ENCODE measurements around the gene GALNT2.

The GALNT2 gene

DNA sequence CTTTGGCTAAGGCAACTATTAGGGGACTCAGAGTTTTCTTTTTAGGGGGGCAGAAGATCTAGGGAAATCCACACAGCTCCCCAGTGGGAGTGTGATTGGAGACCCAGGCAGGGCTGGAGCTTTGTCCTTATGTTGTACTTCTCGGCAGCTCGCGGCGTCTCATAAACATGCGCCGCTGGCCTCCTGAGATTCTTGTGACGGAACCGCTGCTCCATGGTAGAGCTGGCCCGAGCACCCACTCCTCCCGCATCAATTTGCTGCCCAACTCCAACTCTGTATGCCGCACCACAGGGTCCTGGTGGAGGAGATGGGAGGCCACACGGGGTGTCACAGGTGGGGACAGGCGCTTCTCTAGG, 143.9 kb downstream of the GALNT2 start:
- DNase-seq (ENCODE audit: low read depth), result no peak

DNA sequence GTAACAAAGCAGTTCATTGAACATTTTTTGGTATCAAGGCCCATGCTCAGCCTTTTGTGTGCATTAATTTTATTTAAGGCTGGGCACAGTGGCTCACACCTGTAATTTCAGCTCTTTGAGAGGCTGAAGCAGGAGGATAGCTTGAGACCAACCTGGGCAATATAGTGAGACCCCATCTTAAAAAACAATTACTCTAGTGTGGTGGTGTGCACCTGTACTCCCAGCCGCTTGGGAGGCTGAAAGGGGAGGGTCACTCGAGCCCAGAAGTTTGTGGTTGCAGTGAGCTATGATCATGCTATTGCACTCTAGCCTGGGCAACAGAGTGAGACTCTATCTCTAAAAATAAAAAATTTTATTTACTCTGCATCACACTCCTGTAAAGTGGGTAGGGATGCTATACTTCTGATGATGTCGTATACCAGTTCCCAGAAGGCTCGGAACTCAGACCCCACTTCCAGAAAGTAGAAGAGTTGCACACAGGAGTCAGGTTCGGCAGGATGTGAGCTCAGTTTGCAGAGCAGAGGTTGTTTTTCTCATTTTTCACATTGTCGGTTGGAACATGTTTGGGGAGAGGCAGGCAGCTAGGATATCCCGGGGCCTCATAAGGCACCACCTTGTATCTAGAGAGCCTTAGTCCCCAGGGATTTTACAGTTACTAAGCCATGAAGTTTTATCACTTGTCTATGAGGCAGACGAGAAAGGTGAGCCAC, 144.6 kb downstream of the GALNT2 start:
- no peak for DNase-seq (ENCODE audit: low read depth)

DNA sequence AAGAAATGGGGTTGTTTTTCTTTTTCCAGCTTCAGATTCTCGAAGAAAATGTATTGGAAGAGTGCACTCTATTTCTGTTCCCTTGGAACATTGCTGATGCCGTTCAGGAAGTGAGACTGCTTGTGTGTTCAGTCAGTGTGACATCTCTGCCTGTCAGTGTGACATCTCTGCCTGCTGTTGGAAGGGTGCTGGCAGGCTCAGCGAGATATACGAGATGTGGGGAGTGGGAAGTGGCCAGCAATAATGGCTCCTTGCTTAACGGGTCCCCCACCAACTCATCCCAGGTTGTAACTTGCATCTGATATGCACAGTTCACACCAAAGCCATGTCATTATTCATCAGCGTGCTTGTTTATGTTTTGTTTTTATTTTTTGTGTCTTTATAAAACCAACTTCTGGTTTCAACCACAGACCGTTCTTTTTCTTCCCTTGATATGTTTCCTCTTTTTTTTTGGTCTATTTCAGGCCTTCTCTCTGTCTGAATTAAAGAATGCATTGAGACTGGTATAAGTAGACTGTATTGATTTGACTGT, 145.4 kb downstream of the GALNT2 start:
- DNase-seq (ENCODE audit: low read depth), result no peak

DNA sequence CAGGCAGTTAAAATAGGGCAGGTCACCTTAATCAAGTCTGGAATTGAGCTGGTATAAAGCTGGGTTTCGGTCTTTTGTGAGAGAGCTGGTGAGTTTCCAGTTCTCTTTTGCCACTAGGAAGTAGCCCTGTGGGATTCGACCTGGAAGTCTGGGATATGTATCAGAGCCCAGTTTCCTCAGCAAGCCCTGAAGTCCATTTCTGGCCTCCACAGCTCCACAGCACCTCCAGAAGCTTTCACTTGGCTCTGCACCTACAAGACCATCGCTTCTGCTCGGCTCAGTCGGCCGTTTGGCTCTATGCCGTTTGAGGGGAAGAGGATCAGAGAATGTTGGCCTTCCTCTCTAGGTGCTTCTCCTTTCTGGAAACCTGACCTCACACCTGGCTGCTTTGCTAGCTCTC, 148.0 kb downstream of the GALNT2 start:
- DNase-seq (ENCODE audit: low read depth), result no peak

DNA sequence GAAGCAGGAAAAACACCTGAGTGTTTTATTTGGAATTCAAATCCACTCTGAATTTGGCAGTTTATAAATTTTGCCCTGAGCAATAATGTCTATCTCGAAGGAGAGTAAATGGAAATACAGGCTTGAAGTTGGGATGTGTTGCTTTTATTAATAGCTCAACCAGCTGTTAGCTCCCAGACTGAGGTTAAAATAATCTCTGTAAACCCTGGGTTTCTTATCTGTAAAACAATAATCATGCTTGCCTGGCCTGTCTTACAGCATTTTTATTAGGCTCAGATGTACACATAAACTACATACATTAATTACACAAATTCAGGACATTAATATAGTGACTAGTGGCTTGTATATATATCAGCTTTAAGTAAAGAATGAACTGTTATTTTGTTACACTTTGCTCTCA, 148.5 kb downstream of the GALNT2 start:
- no peak for DNase-seq (ENCODE audit: low read depth)

DNA sequence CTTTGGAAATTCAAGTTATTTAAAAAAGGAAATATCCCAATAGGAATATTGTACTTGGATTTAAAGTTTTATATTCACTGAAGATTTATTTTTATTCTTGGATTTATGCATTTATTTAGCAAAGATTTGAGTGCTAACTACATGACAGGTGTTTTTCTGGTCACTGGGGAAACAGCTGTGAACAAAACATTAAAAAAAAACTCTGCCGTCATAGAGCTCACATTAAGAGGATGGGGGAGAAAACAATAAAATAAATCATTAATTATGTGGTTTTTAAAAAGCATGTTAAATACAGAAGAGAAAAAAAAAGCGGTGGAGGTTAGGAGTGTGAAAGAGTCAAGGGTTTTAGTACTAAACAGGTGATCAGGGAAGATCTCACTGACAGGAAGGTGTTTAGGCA, 149.9 kb downstream of the GALNT2 start:
- no peak for DNase-seq (ENCODE audit: low read depth)

DNA sequence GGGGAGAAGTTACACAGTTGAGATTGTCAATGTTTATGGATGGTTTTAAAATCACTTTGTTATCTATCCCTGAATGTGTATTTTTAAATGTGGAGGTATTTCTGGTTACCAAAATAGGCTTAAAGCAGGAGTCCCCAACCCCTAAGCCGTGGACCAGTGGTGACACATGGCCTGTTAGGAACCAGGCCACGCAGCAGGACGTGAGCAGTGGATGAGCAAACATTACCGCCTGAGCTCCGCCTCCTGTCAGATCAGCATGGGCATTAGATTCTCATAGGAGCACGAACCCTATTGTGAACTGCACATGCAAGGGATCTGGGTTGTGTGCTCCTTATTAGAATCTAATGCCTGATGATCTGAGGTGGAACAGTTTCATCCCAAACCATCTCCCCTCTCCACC, 151.6 kb downstream of the GALNT2 start:
- DNase-seq (ENCODE audit: low read depth), result no peak

DNA sequence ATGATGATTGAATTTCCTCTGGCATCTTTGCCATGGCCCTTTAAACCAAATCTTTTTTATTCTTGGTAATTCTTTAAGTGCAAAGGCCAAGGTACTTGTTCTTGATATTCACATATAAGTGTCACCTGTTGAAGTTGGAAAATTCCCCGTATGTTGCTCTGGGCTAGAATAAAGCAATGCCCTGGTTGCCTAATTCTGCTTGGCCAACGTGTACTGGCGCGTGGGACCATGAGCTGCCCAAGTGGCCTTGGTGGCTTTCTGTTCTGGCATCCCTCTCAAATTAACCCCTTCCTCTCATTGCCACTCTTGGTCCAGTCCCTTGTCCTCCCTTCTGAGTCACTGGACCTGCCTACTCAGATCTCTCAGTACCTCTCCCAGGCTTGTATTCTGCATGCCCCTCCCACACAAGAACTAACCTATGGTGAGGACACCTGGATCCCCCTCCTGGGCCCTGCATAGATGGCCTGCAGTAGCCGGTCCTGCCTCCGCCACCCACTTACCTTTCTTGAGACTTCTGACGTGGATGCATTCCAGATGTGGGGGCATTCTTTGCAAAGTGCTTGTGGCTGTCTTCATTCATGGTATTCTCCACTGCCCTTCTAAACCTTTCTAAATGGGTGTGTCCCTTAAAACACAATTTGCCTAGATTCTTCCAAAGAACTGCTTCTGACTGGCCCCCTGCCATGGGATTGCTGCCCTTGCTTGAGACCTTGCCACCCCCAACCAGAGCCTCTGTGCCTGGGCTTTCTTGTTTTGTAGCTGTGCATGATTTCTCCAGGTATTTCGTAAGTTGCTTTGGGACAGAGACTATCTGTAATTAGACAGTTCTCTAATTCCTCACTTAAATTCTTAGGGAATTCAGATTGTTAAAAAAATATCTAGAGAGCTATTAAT, 152.4 kb downstream of the GALNT2 start:
- DNase-seq (ENCODE audit: low read depth), result no peak

DNA sequence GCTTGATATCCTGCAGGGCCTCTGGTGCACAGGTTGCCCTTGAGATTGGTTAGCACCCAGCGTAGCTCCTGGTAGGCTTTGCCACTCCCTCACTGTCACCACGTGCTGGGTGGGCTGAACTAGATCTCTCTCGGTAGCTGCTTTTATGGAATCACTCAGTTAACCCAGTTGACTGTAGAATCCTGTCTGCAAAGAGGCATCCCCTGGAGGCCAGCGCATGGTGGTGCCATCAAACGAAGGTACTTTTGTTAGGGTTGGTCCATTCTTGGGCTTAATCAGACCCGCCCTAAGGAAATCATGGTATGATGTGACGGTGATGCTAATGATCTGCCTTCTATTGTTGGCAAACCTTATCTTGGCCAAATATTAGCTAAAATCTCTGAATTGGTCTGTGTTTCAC, 153.4 kb downstream of the GALNT2 start:
- DNase-seq (ENCODE audit: low read depth), result no peak

DNA sequence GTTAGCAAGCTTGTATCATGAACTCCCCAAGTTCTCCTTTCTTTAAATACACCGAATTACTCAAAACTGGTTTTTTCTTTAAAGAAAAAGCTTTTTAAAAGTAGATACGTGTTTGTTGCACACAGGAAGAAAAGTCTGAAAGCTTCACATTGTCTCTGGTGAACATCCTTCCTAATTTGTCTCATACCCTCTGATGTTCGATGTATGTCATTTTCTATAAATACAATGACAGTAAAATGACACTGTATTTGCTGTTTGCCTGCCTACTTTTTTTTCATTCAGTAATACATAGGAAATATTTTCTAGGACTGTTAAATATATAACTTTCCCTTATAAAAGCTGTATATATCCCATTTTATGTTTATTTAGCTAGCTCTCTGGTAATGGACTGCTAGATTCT, 153.9 kb downstream of the GALNT2 start:
- no peak for DNase-seq (ENCODE audit: low read depth)

DNA sequence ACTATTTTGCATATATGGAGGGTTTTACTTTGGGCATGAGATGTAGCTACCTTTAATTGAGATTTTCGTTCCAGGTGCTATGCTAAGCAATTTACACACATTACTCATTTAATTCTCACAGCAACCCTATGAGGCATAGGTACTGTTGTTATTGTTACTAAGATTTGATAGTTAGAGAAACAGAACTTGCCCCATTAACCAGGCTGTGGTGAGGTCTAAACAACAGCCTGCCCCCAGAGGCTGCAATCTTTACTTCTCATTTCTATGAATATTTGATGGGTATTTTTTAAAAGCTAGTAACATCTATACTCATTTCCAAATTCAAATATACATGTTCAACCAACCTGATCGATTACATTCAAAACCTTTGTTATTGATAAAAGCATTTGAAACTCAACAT, 155.6 kb downstream of the GALNT2 start:
- no peak for DNase-seq (ENCODE audit: low read depth)

DNA sequence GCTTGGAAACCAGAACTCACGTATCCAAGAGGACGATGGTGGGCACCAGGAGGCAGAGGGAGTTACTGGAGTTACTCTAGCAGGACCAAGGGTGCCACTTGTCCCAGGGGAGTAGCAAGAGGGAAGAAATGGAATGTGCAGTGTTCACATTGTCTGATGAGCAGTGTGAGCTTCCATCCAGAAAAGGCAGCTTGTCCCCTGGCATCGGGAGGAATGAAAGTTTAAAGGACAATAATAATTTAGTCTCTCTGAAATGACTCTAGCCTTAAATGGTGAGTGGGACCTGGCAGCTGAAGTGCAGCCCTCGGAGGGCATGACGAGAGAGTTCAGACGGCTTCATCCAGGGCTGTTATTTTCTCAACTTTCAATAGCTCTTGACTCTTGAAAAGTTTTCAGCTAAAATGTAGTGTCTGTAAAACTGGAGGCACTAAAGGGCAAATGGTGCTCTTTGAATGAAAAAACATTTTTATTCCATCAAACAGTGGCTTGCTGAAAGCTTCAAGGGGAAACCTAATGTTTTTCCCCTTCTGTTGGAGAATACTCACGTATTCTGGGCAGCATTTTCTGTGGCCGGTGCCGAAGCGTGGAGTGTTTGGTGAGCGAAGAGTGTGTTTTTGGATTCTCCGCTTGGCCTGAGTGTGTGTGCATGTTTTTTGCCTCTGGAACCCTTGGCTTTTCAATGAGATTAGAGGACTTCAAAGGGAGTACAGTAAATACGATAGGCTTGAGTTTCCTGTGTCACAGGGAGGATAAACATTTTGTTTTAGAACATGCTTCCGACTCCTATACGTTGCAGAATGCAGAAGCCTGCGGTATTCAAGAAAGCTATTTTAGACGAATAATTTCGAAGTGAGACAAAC, 157.3 kb downstream of the GALNT2 start:
- no peak for DNase-seq (ENCODE audit: low read depth)

DNA sequence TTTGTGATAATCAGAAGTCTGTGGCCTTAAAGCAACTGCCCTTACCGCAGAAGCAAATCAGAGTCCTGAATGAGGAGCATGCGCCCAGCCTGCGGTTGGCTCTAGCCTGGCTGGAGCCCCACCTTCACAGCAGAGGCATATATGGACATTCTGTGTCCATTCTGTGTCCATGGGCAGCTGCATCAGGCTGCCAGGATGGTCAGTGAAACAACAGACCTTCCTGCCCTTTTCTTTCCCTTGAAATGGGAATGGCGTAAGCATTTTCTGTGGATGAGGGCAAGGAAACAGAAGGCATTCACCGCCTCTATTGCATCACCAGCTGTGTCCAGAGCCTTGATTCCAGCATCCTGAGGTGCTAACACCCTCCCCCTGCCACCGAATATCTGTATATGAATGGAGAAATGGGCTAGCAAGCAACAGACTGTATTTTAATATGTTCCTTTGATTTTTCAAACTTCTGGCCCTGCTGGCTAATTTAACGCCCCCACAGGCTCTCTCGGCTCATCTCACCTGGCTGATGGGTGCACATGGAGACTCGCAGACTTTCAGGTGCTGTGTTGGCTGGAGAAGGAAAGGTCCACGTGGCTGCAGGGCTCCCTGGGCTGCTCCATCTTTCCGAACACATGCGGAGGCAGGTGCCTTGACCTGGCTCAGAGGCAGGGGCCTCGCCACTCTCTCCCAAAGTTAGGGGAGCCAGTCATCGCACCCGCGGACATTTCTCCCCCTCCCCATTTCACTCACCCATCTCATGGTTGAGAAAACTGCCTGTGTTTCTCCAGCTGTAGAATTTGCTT, 159.2 kb downstream of the GALNT2 start:
- DNase-seq (ENCODE audit: low read depth), result no peak

DNA sequence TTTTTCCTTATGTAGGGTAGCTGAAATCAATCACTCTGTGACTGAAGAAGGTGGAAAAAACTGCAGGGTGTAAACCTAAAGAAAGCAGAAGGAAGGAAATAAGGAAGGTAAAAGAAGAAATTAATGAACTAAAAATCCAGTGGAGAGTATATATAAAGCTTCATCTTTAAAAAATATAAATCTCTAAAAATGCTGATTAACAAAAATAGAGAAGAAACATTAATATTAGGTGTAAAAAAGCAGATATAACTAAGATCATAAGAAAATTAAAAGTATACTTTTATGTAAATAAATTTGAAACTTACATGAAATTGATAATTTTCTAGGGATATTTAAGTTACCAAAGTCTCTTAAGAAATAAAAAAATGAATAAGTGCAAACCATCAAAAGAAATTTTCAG, 159.8 kb downstream of the GALNT2 start:
- no peak for DNase-seq (ENCODE audit: low read depth)

DNA sequence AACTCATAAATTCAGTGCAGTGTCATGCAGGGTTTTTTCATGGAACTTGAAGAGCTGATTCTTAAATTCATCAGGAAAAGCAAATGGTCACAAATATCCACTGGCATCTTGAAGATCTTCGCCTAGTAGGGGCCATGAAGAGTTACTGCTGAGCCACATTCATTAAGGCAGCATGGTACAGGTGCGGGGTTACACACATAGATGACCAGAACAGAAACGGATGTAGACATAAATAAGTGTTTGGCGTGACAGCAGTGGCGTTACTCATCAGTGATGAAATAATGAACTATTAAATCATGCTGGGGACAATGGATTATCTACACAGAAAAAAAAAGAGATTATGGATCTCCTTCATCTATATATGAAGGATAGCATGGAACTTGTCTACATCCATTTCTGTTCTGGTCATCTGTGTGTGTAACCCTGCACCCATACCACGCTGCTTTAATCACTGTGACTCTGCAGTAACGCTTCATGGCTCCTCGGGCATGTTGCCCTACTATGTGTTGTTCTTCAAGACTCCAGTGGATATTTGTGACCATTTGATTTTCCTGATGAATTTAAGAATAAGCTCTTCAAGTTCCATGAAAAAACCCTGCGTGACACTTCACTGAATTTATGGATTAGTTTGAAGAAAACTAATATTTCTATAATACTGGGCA, 161.3 kb downstream of the GALNT2 start:
- no peak for DNase-seq (ENCODE audit: low read depth)

DNA sequence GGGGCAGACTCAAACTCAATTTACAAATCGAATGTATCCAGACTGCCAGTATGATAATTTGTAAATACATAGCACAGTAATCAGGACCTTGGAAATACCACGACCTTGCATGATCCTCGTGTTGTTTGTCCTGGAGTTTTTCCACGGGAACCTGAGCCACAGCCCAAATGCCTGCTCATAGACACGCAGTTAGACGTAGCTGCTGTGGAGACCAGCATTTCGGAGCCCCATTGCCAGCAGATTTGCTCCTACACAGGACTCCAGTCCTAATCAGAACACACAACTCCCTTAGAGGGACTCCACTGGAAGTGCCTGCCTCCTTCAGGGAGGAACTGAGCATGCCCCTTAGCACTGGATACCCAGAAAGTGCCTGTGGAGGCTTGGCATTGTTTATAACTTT, 163.2 kb downstream of the GALNT2 start:
- DNase-seq (ENCODE audit: low read depth), result no peak

DNA sequence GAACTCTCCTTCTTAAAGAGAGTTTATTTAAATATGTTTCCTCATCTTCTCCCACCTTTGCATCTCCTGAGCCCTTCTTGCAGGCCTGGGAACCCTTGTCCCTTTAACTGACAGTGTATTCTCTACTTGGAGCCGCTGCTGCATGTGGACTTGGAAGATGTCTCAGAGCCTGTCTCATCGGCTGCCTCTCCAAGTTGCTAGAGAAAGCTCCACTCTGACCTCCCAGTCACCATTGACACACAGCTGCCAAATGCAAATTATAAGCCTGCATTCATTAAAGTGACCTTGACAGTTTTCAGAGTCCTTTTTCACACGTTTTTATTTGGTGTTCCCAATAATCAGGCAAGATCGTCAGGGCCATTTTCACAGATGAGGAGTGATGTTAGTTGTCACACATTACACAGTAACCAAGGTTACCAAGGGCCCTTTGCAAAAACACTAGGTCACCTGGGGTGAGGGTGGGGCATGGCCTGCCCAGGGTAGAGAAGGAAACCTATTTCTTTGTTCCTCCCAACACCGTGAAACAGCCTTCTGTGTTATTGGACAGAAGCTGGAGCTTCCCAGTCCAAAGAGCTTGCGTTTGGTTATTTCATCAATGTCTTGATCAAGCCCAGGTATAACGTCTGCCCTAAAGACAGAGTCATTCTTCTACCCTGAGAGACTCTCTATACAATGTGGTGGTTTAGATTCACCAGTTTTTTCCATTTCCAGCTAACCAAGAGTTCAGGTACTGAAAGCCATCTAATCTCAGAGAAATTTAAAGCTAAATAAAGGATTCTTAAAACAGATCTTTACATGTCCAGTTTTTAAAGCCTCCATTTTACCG, 164.1 kb downstream of the GALNT2 start:
- DNase-seq (ENCODE audit: low read depth), result no peak

DNA sequence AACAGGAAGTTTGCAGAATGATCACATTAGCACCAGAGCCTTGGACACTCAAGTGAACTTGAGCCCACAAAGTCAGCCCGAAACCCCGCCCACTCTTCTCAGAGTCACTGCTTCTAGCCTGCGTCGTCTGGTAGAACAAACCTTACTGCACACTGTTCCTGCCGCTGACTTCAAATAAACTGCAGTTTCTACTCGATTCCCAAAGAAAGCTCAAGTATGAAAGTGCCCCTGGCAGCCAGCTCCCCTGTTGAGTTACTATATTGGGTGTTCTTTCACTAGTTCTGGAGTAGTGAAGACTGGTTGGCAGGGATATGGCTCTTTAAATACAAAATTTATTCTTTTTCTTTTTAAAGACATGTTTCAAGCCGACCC, 164.7 kb downstream of the GALNT2 start:
- no peak for DNase-seq (ENCODE audit: low read depth)

DNA sequence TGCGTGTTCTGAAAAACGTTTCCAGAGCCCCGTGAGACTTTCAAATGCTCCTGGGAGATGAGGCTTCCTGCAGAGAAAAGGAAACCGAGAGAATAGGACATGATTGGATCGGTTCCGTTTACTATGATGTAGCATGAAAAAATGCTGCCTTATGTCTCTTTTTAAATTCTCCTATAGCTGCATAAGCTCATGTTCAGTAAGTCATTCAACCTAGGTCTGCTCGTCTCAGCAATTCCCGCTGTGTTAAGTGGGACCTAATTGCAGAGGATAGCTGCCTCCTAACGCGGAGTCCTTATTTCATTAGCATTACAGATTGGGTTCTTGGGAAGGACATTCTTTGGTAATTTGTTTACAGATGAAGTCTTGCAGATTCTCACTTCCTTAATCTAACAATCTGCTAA, 165.3 kb downstream of the GALNT2 start:
- DNase-seq (ENCODE audit: low read depth), result no peak

DNA sequence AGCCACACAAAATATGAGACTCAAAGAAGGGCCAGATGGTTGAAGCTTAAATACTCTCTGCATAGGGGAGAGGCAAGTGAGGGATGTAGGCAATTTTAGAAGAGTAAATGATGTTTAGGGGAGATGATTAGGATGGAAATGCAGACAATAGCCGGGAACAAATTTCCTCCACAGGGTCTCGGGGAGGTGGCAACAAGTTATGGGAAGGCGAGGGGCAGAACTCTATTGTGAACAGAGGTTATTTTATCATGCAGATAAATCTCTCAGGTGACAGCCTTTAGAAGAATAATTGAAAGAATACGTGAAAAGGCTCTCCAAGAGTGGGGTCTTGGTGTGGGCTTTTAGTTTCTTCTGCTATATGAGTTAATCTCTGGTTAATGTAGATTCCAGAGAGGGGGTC, 166.7 kb downstream of the GALNT2 start:
- no peak for DNase-seq (ENCODE audit: low read depth)

All from T follicular helper cell (primary cell).